Keratinocyte (primary cell): ENCODE results near the gene UBE2I. TPM values are rescaled to one million over a fixed set of nuclear protein-coding genes. Genes with fewer than 3 reads are reported as not detected.

Experiments used
- DNase-seq: peaks from one replicate; pipeline ENCODE4 v3.0.0-alpha.2; 2011; ENCODE audit warnings: low read depth, missing footprints, low spot score
- FAIRE-seq: peaks from 2 replicates; lab custom pipeline; 2011; peaks lifted over from hg19 to GRCh38; lab: Jason Lieb, UNC
- H2AFZ ChIP-seq: 2 replicates; pipeline ENCODE4 v1.6.0; 2012; ENCODE audit warnings: low read length, control low read depth, inconsistent platforms; ENCODE audit not compliant: control insufficient read depth
- H3K27ac ChIP-seq: 2 replicates; pipeline ENCODE4 v1.5.1; 2011; ENCODE audit warnings: low read length; ENCODE audit not compliant: control insufficient read depth, insufficient read depth
- H3K27me3 ChIP-seq: 3 replicates; pipeline ENCODE4 v1.6.0; 2011; ENCODE audit warnings: low read length; ENCODE audit not compliant: control insufficient read depth, insufficient read depth; ENCODE audit errors: extremely low read depth
- H3K36me3 ChIP-seq, 2 experiments: 2 replicates in 1 of 2; 3 replicates in 1 of 2; pipeline ENCODE4 v1.5.1; 2011; ENCODE audit warnings: low read length in 2 of 2, mild to moderate bottlenecking in 1 of 2; ENCODE audit not compliant: control insufficient read depth in 2 of 2, insufficient read depth in 2 of 2; ENCODE audit errors: extremely low read depth in 1 of 2
- H3K4me1 ChIP-seq: 3 replicates; pipeline ENCODE4 v1.5.1; 2011; ENCODE audit warnings: low read length; ENCODE audit not compliant: control insufficient read depth, insufficient read depth; ENCODE audit errors: extremely low read depth
- H3K4me2 ChIP-seq: 3 replicates; pipeline ENCODE4 v1.6.0; 2011; ENCODE audit warnings: low read depth, low read length; ENCODE audit not compliant: control insufficient read depth, insufficient read depth; ENCODE audit errors: extremely low read depth
- H3K4me3 ChIP-seq, 3 experiments: fragments of 200-600 bp in 1 of 3; sonication (generic) in 1 of 3; 2 replicates in 2 of 3; 3 replicates in 1 of 3; pipeline ENCODE4 v1.5.1; 2011 to 2016; ENCODE audit warnings: low read length in 3 of 3, mild to moderate bottlenecking in 3 of 3, control low read depth in 2 of 3, inconsistent platforms in 1 of 3, low read depth in 1 of 3, mixed read lengths in 1 of 3, mixed run types in 1 of 3, moderate library complexity in 1 of 3; ENCODE audit not compliant: control insufficient read depth in 2 of 3, insufficient read depth in 2 of 3; ENCODE audit errors: extremely low read depth in 1 of 3
- H3K79me2 ChIP-seq: 2 replicates; pipeline ENCODE4 v1.6.0; 2012; ENCODE audit warnings: low read length; ENCODE audit not compliant: control insufficient read depth, insufficient read depth
- H3K9ac ChIP-seq: 3 replicates; pipeline ENCODE4 v1.6.0; 2011; ENCODE audit warnings: low read length; ENCODE audit not compliant: control insufficient read depth, insufficient read depth; ENCODE audit errors: extremely low read depth
- H3K9me1 ChIP-seq: 3 replicates; pipeline ENCODE4 v1.6.0; 2011; ENCODE audit warnings: low read length; ENCODE audit not compliant: control insufficient read depth, insufficient read depth; ENCODE audit errors: extremely low read depth
- H3K9me3 ChIP-seq: 2 replicates; pipeline ENCODE4 v1.5.1; 2012; ENCODE audit warnings: low read depth, low read length; ENCODE audit not compliant: control insufficient read depth
- H4K20me1 ChIP-seq: 3 replicates; pipeline ENCODE4 v1.6.0; 2011; ENCODE audit warnings: low read length; ENCODE audit not compliant: control insufficient read depth, insufficient read depth; ENCODE audit errors: extremely low read depth
- EZH2 ChIP-seq: IDR thresholded peaks from one replicate; pipeline ENCODE4 v1.6.1; 2012; ENCODE audit warnings: inconsistent platforms, mild to moderate bottlenecking, low read length, moderate library complexity
- dilution Hi-C: fragments of 300-500 bp; cut with MboI; formaldehyde crosslinking; loops from one replicate; pipeline ENCODE4 v1.7.0; 2020; ENCODE audit warnings: low sequenced_read_pairs; ENCODE audit not compliant: extremely low pct_ligation_motif_present
- polyA plus RNA-seq, 5 experiments: library from polyadenylated mRNA; depleted of rRNA in 3 of 5; stranded (reverse) in 3 of 5; stranded (forward) in 1 of 5; unstranded in 1 of 5; fragments of >200 nt; gene quantifications; 1 replicate in 1 of 5; 2 replicates in 3 of 5; 3 replicates in 1 of 5; pipeline versions ENCODE4 v1.2.1 to v1.2.3, GENCODE V29; 2011 to 2012; ENCODE audit warnings: missing spikeins in 2 of 5, low read depth in 1 of 5, low replicate concordance in 1 of 5
- TF ChIP-seq, protein P1 (sequence below), 3 experiments: IDR thresholded peaks in 1 of 3; conservative IDR thresholded peaks in 1 of 3; optimal IDR thresholded peaks in 1 of 3; 2 replicates in 2 of 3; 3 replicates in 1 of 3; pipeline versions ENCODE3 to v1.5.1; 2011; ENCODE audit warnings: low read length in 3 of 3, mild to moderate bottlenecking in 3 of 3, moderate library complexity in 2 of 3, control low read depth in 1 of 3, inconsistent platforms in 1 of 3; ENCODE audit not compliant: insufficient read depth in 2 of 3; ENCODE audit errors: extremely low read depth in 1 of 3

The UBE2I gene
- polyA plus RNA-seq, 1 donor (not counting 4 experiments of a cell fraction or from before 2014, with no cell fraction given): 157 TPM

DNA sequence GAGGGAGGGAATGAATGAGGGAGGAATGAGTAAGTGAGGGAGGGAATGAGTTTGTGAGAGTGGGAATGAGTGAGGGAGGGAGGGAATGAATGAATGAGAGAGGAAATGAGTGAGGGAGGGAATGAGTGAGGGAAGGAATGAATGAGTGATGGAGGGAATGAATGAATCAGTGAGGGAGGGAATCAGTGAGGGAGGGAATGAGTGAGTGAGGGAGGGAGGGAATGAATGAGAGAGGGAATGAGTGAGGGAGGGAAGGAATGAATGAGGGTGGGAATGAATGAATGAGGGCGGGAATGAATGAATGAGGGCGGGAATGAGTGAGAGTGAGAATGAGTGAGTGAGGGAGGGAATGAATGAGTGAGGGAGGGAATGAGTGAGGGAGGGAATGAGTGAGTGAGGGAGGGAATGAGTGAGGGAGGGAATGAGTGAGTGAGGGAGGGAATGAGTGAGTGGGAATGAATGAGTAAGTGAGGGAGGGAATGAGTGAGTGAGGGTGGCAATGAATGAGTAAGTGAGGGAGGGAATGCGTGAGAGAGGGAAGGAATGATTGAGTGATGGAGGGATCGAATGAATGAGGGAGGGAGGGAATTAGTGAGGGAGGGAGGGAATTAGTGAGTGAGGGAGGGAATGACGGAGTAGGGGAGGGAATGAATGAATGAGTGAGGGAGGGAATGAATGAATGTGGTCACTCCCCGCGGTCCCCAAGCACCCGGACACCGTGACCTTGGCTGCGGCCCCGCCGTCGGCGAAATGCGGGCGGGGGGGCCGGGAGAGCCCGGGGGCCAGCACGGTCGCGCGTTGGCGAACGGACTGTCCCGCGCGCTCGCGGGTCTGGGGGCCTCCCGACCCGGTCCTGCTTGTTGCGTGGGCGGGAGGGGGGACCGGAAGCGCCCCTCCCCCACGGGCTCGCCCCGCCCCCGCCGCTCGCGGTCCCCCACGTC is 1.1 kb upstream of the UBE2I start:
- Histone ChIP-seq H3K9ac (peak overlapping the region; percentile 100), H4K20me1 (peaks cover 32% of the 10 kb centered on the region), H3K4me1 (peaks cover 21% of the 10 kb centered on the region), H2AFZ (peak overlapping the region; percentile 40), H3K36me3 (peaks cover 1 to 16% of the 10 kb centered on the region in 2 experiments), H3K27me3 (no peaks in the 10 kb centered on the region), H3K9me3 (no peaks in the 10 kb centered on the region), H3K79me2 (peaks cover 35% of the 10 kb centered on the region), H3K4me3 (peak overlapping the region; percentile 49 to 74 (median 55)), H3K27ac (peak overlapping the region; percentile 99), H3K4me2 (no peak overlapping the region), H3K9me1 (no peaks in the 10 kb centered on the region)
- peak; percentile 55 for FAIRE-seq
- dilution Hi-C loops: no loop called here
- TF ChIP-seq, protein P1, sequence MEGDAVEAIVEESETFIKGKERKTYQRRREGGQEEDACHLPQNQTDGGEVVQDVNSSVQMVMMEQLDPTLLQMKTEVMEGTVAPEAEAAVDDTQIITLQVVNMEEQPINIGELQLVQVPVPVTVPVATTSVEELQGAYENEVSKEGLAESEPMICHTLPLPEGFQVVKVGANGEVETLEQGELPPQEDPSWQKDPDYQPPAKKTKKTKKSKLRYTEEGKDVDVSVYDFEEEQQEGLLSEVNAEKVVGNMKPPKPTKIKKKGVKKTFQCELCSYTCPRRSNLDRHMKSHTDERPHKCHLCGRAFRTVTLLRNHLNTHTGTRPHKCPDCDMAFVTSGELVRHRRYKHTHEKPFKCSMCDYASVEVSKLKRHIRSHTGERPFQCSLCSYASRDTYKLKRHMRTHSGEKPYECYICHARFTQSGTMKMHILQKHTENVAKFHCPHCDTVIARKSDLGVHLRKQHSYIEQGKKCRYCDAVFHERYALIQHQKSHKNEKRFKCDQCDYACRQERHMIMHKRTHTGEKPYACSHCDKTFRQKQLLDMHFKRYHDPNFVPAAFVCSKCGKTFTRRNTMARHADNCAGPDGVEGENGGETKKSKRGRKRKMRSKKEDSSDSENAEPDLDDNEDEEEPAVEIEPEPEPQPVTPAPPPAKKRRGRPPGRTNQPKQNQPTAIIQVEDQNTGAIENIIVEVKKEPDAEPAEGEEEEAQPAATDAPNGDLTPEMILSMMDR (optimal IDR thresholded peaks at IDR 0.05 in 1 of 3, IDR thresholded peaks at IDR 0.05 in 1 of 3, conservative IDR thresholded peaks at IDR 0.05 in 1 of 3; ENCODE audit: extremely low read depth in 1 of 3, insufficient read depth in 2 of 3, low read length in 3 of 3): no peak
- TF ChIP-seq EZH2: no peak
- DNase-seq: peak; percentile 57

DNA sequence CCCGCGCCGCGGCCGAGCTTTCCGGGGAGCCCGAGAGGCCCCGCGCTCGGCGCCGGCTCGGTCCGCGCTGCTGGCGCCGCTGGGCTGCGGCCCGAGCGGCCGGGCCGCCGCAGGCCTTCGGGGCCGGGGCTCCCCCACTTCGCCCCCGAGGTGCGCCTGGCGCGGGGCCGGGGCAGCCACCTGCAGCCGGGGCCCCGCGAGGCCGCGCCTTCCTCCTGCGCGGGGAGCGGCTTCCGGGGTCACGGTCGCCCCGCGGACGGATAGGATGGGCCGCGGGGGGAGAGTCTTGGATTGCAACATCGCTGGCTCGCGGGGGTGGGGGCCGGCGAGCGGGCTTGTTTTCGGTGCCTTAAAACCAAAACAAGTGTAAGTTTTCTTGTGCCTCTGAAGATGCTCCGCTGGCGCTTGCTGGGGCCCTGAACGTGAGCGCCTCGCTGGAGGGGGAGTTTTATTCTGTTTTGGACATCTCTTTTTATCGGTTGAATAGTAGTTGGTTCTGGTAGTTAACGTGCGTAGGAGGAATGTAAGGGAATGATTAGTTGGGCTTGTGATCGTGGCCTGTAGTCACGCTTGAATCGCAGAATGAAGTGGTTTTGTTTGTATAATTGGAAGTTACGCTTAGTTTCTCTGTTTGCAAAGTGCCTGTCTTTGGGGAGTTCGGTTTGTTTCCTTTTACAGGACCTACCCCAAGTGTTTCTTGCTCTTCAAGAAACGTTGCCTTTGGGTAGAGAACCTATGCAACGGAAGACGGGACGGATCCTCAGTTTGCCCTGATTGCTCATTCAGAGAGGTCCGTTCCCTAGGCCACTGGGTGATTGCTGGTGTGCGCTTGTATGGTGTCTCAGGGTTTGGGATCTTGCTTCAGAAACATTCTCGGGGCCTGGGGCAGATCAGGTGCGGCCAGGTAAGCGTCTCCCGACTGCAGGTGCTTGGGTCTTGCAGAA is 724 bp downstream of the UBE2I start:
- Histone ChIP-seq H3K79me2 (peaks cover 54% of the 10 kb centered on the region), H4K20me1 (peaks cover 34% of the 10 kb centered on the region), H3K4me1 (peaks cover 16% of the 10 kb centered on the region), H3K27ac (peak overlapping the region; percentile 72), H3K9me3 (no peaks in the 10 kb centered on the region), H2AFZ (no peak overlapping the region), H3K4me2 (peak overlapping the region; percentile 77), H3K4me3 (peak overlapping the region; percentile 79 to 90 (median 89)), H3K9ac (peak overlapping the region; percentile 80), H3K36me3 (peaks cover 12 to 24% of the 10 kb centered on the region in 2 experiments), H3K27me3 (no peaks in the 10 kb centered on the region), H3K9me1 (no peaks in the 10 kb centered on the region)
- no peak for TF ChIP-seq EZH2
- TF ChIP-seq, protein P1 (optimal IDR thresholded peaks at IDR 0.05 in 1 of 3, IDR thresholded peaks at IDR 0.05 in 1 of 3, conservative IDR thresholded peaks at IDR 0.05 in 1 of 3; ENCODE audit: extremely low read depth in 1 of 3, insufficient read depth in 2 of 3, low read length in 3 of 3): no peak
- peak; percentile 44 for FAIRE-seq
- dilution Hi-C loops: no loop called here
- DNase-seq: no peak
